IPS-15b (cell line): ENCODE measurements around the gene MXRA7.
A peak's percentile ranks its signal among the peaks of the same experiment; 100 is the strongest.
"Not testable (repeated sequence)": the region's sequence is repeated elsewhere in the genome, so short reads cannot be mapped to it uniquely, and the experiment has no call there.

Source experiments
- H3K27me3 ChIP-seq: one replicate; pipeline ENCODE4 v1.6.1; 2013; ENCODE audit warnings: low read length; ENCODE audit not compliant: control insufficient read depth, insufficient read depth
- H3K36me3 ChIP-seq: one replicate; pipeline ENCODE4 v1.6.1; 2013; ENCODE audit warnings: low read length; ENCODE audit not compliant: control insufficient read depth, insufficient read depth
- H3K4me1 ChIP-seq: one replicate; pipeline ENCODE4 v1.6.1; 2013; ENCODE audit warnings: mild to moderate bottlenecking, low read length; ENCODE audit not compliant: control insufficient read depth, insufficient read depth
- H3K4me3 ChIP-seq: one replicate; pipeline ENCODE4 v1.5.1; 2013; ENCODE audit warnings: low read depth, low read length
- H3K9ac ChIP-seq: one replicate; pipeline ENCODE4 v1.6.1; 2013; ENCODE audit warnings: low read depth, mild to moderate bottlenecking, low read length
- H3K9me3 ChIP-seq: one replicate; pipeline ENCODE4 v1.6.1; 2013; ENCODE audit warnings: mild to moderate bottlenecking, low read length; ENCODE audit not compliant: control insufficient read depth, insufficient read depth

The MXRA7 gene

DNA sequence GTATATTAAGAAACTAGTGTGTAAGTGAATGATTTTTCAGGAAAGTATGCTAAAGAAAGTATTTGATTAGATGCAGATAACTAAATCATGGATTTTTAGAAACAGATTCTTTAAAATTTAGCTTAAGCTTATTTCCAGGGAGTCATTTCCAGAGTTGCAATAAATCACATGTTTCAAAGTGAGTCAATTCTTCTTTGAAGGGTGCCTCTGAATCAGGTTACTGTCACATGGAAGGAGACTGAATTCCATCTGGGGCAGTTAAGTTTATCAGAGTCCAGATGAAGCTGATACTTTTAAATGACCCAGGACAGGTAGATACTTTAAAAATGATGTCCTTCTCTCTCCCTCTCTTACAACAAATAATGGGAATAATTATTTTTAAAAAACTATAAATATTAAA lies 32.2 kb upstream of the MXRA7 start:
- H3K9ac ChIP-seq, result no peak overlapping the region
- H3K36me3 ChIP-seq, result peaks cover 5% of the 10 kb centered on the region
- no peak overlapping the region for H3K4me3 ChIP-seq
- H3K9me3 ChIP-seq, result no peaks in the 10 kb centered on the region
- no peaks in the 10 kb centered on the region for H3K27me3 ChIP-seq
- peaks cover 5% of the 10 kb centered on the region for H3K4me1 ChIP-seq

DNA sequence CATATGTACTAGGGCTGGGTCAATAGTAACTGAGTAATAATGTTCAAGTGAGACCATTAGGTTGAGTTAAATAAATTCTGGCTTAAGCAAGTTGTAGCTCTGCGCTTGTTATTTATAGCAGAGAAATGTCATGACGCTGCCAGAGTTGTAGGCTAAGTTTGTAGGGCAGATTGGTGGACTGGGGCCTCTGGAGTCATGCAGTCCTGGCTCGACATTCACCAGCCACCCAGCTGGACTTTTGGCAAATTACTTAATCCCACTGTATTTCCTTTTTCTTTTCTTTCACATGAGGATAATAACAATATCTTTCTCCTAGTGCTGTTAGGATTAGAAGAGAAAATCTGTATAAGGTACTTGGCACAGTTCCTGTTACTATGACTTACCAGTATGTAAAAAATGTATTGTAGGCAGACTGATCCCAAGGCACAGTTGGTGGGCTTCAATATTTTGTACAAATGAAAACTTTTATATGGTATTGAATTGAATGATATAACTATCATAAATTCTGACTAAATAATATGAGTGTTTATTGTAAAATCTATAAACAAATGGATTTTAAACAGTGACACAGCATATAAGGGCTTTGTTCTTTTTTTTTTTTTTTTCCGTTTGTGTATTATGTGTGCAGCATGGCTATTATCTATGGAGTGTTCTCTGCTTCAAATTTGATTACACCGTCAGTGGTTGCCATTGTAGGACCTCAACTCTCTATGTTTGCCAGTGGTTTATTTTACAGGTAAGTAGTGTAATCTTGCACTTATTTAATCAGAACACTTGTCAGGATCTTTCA lies 29.8 kb upstream of the MXRA7 start:
- Histone ChIP-seq H3K36me3 (peaks cover 17% of the 10 kb centered on the region), H3K4me3 (no peak overlapping the region), H3K4me1 (peaks cover 5% of the 10 kb centered on the region), H3K9me3 (no peaks in the 10 kb centered on the region), H3K27me3 (no peaks in the 10 kb centered on the region), H3K9ac (no peak overlapping the region)

DNA sequence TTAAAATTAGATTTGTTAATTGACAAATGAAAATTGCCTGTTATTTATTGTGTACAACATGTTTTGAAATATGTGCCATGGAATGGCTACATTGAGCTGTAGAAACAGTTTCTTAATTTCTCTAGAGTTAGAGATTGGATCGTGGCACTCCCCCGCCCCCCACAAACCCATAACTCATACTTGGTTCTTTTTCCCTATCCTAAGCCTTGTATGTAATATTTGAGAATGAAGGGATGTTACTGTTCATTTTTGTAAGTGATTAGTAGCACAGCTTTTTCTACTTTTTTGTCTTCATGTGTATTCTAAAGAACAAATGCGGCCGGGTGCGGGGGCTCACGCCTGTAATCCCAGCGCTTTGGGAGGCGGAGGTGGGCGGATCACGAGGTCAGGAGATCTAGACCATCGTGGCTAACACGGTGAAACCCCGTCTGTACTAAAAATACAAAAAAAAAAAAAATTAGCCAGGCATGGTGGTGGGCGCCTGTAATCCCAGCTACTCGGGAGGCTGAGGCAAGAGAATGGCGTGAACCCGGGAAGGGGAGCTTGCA lies 28.9 kb upstream of the MXRA7 start:
- not testable (repeated sequence) for H3K27me3 ChIP-seq, H3K9me3 ChIP-seq, H3K9ac ChIP-seq, H3K4me3 ChIP-seq
- Histone ChIP-seq H3K4me1 (peaks cover 12% of the 10 kb centered on the region), H3K36me3 (peaks cover 23% of the 10 kb centered on the region)

DNA sequence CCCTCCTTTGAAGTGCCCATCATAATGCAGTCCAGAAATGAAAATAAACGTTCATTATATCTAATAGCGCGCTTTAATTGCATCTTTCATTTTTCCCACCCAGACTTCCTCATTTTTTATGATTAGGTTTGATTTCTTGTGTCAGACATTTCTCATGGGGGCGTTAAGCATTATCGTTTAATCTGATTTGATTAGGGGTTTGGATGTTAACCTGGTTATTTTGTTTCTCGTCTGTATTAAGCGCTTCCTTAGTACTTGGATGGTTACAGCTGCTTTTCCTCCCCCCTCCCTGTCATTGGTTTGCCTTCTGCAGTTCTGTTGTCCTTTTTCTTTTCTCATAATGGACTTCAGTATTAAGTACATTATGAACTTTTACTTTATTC lies 27.7 kb upstream of the MXRA7 start:
- Histone ChIP-seq H3K27me3 (no peaks in the 10 kb centered on the region), H3K4me3 (peak overlapping the region; percentile 60), H3K9ac (peak overlapping the region; percentile 2), H3K9me3 (no peaks in the 10 kb centered on the region), H3K4me1 (peaks cover 12% of the 10 kb centered on the region), H3K36me3 (peaks cover 31% of the 10 kb centered on the region)

DNA sequence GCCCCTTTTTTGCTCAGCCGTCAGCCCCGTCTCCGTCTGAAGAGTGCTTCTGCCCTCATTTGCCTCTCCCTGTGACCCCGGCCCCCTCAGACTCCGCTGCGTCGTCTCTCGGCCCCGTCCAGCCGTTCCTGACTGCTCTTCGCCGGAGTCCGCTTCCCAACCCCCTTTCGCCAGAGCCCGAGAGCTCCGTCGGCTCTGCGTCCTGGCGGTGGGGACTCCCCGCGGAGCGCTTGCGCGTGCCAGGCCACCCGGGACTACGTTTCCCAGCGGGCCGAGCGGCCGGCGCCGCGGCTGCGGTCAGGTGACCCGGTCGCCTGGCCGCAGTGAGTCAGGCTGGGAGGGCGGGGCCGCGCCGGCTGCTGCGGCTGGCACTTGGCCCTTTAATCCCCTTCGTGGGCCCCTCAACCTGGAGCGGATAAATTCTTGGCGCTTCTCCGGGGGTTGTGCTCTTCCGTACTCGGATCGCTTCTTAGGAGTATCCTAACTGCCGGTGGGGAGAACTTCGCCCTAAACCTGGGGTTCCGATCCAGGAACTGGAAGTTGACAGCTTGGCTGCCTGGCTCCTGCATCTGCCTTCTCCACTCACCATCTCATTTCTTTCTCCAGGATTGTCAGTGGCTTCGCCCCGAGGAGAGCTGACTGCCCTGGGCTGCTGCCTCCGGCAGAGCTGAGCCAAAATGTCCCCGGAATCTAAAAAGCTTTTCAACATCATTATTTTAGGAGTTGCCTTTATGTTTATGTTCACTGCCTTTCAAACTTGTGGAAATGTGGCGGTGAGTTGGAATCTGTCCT lies 27.1 kb upstream of the MXRA7 start, which contains the start of gene MFSD11:
Gene MFSD11 (plus strand): TSS at position 444 of the 792 bp plus-strand sequence. CDS start 234 bp downstream, at position 678.
- H3K4me1 ChIP-seq, result peaks cover 12% of the 10 kb centered on the region

DNA sequence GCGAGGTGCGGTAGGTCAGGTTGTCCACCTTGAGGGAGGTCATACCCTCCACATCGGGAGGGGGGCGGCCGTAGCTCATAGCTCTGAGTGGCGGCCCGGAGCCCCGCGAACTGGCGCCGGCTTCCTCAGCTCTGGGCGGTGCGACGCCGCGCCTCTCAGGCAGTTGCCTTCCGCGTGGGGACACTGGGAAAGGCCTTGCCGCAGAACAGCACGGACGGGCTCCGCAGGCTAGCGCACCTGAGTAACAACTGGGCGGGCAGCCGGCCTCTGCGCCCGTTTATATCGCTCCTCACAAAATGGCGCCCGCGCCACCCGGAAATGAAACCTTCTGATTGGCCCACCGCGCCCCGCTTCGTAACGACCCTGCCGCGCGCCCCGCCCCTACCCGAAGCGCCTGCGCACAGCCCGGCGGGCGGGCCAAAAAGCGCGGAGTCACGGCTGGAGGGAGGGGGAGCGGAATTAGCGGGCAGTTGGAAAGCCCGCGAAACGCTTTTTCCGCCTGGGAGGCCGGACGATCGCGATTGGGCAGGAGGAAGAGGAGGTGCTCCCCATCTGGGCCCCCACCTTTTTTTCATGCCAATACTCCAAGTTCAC lies 26.4 kb upstream of the MXRA7 start, which contains the start of gene SRSF2:
Gene SRSF2 (minus strand): TSS at position 250 of the 594 bp plus-strand sequence. CDS start 171 bp downstream, at position 79.
- H3K9me3 ChIP-seq, result no peaks in the 10 kb centered on the region
- H3K4me1 ChIP-seq, result peaks cover 12% of the 10 kb centered on the region
- peaks cover 33% of the 10 kb centered on the region for H3K36me3 ChIP-seq
- peak within 1 kb of the TSS; percentile 98 for H3K4me3 ChIP-seq
- H3K27me3 ChIP-seq, result no peaks in the 10 kb centered on the region
- peak within 1 kb of the TSS; percentile 99 for H3K9ac ChIP-seq

More for the DNA sequence above, 27.1 kb upstream of the MXRA7 start, which contains the start of gene MFSD11:
- H3K27me3 ChIP-seq, result no peaks in the 10 kb centered on the region
- peak within 1 kb of the TSS; percentile 99 for H3K9ac ChIP-seq
- H3K36me3 ChIP-seq, result peaks cover 33% of the 10 kb centered on the region
- peak within 1 kb of the TSS; percentile 98 for H3K4me3 ChIP-seq
- H3K9me3 ChIP-seq, result no peaks in the 10 kb centered on the region

DNA sequence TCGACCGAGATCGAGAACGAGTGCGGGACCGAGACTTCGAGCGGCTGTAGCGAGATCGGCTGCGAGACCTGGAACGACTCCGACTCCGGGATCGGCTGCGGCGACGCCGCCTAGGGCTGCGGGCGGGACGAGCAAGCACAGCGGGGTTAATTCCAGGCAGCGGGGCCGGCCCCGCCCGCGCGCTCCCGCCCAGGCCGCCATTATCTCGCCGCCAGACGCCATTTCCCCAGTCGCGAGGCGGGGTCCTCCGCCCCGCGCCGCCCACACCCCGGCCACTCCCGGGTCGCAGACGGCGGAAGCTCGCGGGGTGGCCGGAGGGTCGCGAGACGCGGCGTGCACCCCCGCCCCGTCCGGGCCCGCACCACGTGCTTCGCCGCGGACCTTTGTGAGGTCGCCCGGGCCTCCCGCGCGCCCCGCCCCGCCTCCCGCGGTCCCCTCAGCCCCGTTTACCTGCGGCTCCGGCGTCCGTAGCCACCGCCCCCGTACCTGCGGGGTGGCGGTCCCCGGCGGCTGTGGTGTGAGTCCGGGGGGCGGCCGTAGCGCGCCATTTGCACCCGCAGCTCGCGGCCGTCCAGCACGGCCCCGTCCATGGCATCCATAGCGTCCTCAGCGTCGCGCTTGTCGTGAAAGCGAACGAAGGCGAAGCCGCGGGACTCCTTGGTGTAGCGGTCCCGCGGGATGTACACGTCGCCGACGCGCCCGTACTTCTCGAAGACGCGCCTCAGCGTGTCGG lies 25.8 kb upstream of the MXRA7 start:
- no peaks in the 10 kb centered on the region for H3K9me3 ChIP-seq
- H3K4me1 ChIP-seq, result peaks cover 12% of the 10 kb centered on the region
- peaks cover 33% of the 10 kb centered on the region for H3K36me3 ChIP-seq
- peak overlapping the region; percentile 98 for H3K4me3 ChIP-seq
- H3K27me3 ChIP-seq, result no peaks in the 10 kb centered on the region
- H3K9ac ChIP-seq, result peak overlapping the region; percentile 99

DNA sequence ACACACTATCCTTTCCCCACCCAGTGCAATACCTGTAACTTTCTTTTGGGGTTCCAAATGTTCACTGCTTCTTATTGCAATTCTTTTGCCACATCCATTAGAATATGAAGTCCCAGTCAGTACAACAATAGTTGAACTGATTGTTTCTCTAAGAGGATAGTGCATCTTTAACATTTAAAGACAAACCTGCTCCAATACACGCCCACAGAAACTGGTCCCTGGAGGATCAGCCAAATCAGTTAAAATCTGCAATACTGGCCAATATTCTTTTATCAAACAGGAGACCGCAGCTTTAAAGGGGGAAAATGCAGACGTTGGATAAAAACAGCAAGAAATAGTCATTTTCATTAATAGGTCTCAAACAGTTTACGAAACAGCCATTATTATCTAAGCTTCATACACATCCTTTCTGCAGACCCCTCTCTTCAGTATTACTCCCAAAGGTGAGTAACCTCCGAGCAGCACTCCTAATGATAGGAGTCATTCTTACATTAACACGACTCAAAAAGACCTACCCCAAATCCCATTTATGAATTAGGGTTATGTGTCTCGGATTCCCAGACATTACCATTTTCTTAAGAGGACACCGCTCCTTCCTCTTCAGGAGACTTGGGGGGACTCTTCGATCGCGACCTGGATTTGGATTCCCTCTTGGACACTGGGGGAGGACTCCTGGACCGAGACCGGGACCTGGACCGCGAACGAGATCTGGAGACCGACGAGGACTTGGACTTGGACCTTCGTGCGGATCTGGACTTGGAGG lies 25.0 kb upstream of the MXRA7 start:
- Histone ChIP-seq H3K9me3 (no peaks in the 10 kb centered on the region), H3K36me3 (peaks cover 33% of the 10 kb centered on the region), H3K27me3 (no peaks in the 10 kb centered on the region), H3K4me3 (peak overlapping the region; percentile 98), H3K9ac (peak overlapping the region; percentile 99), H3K4me1 (peaks cover 12% of the 10 kb centered on the region)

DNA sequence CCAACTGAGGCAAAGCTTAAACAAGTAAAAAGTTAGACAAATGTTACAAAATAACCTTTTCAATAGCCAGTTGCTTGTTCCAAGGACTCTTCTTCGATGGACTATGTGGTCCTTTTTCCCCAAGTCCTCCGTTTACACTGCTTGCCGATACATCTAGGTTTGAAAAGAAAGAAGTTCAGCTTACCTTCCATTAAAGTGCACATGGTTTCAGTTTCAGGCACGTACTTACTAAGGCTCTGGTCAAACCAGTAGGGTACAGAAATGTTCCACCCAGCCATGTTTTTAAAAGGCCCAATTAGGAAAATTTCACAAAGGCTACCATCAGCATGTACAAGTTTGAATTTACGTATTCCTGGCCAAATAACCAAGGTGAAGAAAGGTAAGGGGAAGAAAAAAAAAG lies 24.2 kb upstream of the MXRA7 start:
- H3K9me3 ChIP-seq, result no peaks in the 10 kb centered on the region
- peaks cover 33% of the 10 kb centered on the region for H3K36me3 ChIP-seq
- H3K4me3 ChIP-seq, result peak overlapping the region; percentile 98
- peak overlapping the region; percentile 99 for H3K9ac ChIP-seq
- no peaks in the 10 kb centered on the region for H3K27me3 ChIP-seq
- H3K4me1 ChIP-seq, result peaks cover 12% of the 10 kb centered on the region

DNA sequence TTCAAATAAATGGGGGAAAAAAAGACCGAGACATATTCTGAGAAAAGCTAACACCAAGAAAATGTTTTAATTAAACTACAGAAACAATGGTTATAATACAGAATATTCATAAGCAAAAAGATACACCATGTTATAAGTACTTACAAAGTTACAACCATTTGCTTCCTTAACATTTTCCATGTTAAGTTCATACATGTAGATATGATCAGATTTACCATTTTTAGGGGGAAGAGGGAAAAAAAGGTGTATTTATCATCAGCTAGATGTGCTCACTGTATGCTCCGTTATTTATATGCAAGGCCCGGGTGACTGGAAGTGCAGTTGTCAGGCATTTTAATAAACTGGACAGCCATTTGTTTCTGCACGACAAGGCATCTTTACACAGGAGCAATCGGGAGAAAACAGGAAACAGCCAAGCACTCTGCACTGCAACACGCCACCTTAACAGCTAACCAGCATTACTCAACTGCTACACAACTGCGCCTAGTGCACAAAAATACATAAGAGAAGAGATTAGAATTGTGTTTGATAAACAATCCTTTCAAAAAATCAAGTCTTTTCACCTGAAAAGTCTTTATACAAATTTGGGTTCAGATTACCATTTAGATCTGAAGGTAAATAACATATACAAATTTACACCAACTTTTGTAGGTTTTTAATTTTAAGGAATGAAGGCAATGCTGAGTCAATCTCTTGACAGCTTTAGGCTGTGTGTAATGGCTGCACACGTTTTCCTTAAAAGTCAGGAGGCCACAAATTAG lies 23.5 kb upstream of the MXRA7 start:
- peak overlapping the region; percentile 98 for H3K4me3 ChIP-seq
- no peaks in the 10 kb centered on the region for H3K9me3 ChIP-seq
- H3K9ac ChIP-seq, result no peak overlapping the region
- H3K4me1 ChIP-seq, result peaks cover 12% of the 10 kb centered on the region
- H3K36me3 ChIP-seq, result peaks cover 33% of the 10 kb centered on the region
- no peaks in the 10 kb centered on the region for H3K27me3 ChIP-seq
